Liver (tissue), 3 donors: ENCODE data around the gene TRIM71.

Experiments used
- CTCF ChIP-seq: fragments of 150-350 bp; IDR thresholded peaks from 2 replicates; pipeline ENCODE4 v1.5.1; 2017; ENCODE audit warnings: improper control_type of control experiment, low read depth, low read length; ENCODE audit not compliant: missing input control
- JUND ChIP-seq, 2 donors: IDR thresholded peaks; 2 replicates each; pipeline ENCODE4 v1.6.1; 2016; ENCODE audit warnings: antibody characterized with exemption in 2 of 2
- REST ChIP-seq: IDR thresholded peaks from 2 replicates; pipeline ENCODE4 v1.6.1; 2016; ENCODE audit warnings: antibody characterized with exemption, mild to moderate bottlenecking
- TAF1 ChIP-seq: conservative IDR thresholded peaks from 2 replicates; pipeline ENCODE4 v1.6.1; 2016; ENCODE audit warnings: antibody characterized with exemption, mild to moderate bottlenecking
- TF ChIP-seq, protein P1 (sequence below): IDR thresholded peaks from 2 replicates; pipeline ENCODE4 v1.6.1; 2016; ENCODE audit warnings: antibody characterized with exemption
- donor health status: healthy.
- donor health status: healthy.

- no peak for TF ChIP-seq REST
- no peak for TF ChIP-seq CTCF
- TF ChIP-seq TAF1 = no peak
- TF ChIP-seq, protein P1, sequence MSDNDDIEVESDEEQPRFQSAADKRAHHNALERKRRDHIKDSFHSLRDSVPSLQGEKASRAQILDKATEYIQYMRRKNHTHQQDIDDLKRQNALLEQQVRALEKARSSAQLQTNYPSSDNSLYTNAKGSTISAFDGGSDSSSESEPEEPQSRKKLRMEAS = no peak
- no peak for TF ChIP-seq JUND (IDR thresholded peaks at IDR 0.05)
These were observed 1.1 kb upstream of the TRIM71 start for GRCh38 chr3:32816439-32817256.
